ENCODE data around the gene MTG1. TPM values are rescaled to one million over a fixed set of nuclear protein-coding genes. Genes with fewer than 3 reads are reported as not detected.

MTG1 gene
- total and polyA plus RNA-seq, 10 of the 15 experiments (the other 5 are each of a cell fraction or from before 2014, with no cell fraction given), result 6.2 to 104 (median 62.5) TPM

GRCh38 chr10:133368153-133368552 lies 25.8 kb upstream of the MTG1 start:
- ChIA-PET POLR2A (no interaction called here), RAD21 (ENCODE audit: unreplicated experiment) (no interaction called here), SMC1A (ENCODE audit: uncharacterized antibody, unreplicated experiment) (interaction anchor here (1.0 kb wide), 1 partner anchor 12 kb away, joined by 4 read pairs; no protein-coding TSS in a partner anchor), CTCF (no interaction called here)
- Histone ChIP-seq H3K27me3 (replicated peaks in 1 of 2; ENCODE audit: control insufficient read depth in 2 of 2, insufficient read depth in 2 of 2, low read length in 1 of 2) (no peaks in the 10 kb centered on the region), H3K9me3 (replicated peaks; ENCODE audit: control insufficient read depth, insufficient read depth, low read length) (no peaks in the 10 kb centered on the region), H4K20me1 (ENCODE audit: control insufficient read depth, insufficient read depth) (no peaks in the 10 kb centered on the region), H3K4me2 (ENCODE audit: control insufficient read depth, insufficient read depth) (no peak overlapping the region), H3K36me3 (ENCODE audit: control insufficient read depth in 2 of 2, insufficient read depth in 2 of 2, low read length in 1 of 2) (peaks cover 0 to 13% of the 10 kb centered on the region in 2 experiments; a peak in 3 of 4 replicates), H3K4me1 (ENCODE audit: control insufficient read depth, insufficient read depth, low read length) (peaks cover 4% of the 10 kb centered on the region; the same call in 1 of the 2 replicates), H2AFZ (ENCODE audit: control insufficient read depth, low read depth, low read length) (no peak overlapping the region), H3K27ac (ENCODE audit: control insufficient read depth, insufficient read depth) (no peak overlapping the region), H3K9ac (ENCODE audit: control insufficient read depth, insufficient read depth, low read length) (no peak overlapping the region), H3K79me2 (ENCODE audit: control insufficient read depth, insufficient read depth, low read length) (peaks cover 5% of the 10 kb centered on the region), H3K4me3 (no peak overlapping the region)
- BruUV-seq (replicated peaks), result no TSS peak
- FAIRE-seq, result no peak
- in situ Hi-C loops (cut with MboI), result no loop called here
- intact Hi-C loops (cut with micrococcal nuclease; ENCODE audit: unreplicated experiment), result no loop called here
- 90% methylated on average over 7 of the region's 7 CpGs for WGBS (ENCODE audit: insufficient coverage, insufficient replicate concordance, low lambda C conversion rate, missing lambda C conversion rate)
- no peak for ATAC-seq
- TF ChIP-seq SMARCA5 (IDR thresholded peaks at IDR 0.05) (no peak), MEF2A (IDR thresholded peaks at IDR 0.05; ENCODE audit: insufficient read depth, low read depth, low read length) (no peak), DPF2 (IDR thresholded peaks at IDR 0.05) (no peak), SREBF1 (IDR thresholded peaks at IDR 0.05; ENCODE audit: low read length) (no peak), SMAD1 (IDR thresholded peaks at IDR 0.05; ENCODE audit: low read depth, partially characterized antibody) (no peak), RB1 (IDR thresholded peaks at IDR 0.05; ENCODE audit: borderline replicate concordance) (no peak), SMAD5 (IDR thresholded peaks at IDR 0.05; ENCODE audit: low read depth) (no peak), CREB1 (IDR thresholded peaks at IDR 0.05; ENCODE audit: low read depth) (no peak), LARP7 (IDR thresholded peaks at IDR 0.05) (no peak)
- no peak for DNase-seq (ENCODE audit: low read depth, low spot score)
